Central memory CD8-positive, alpha-beta T cell (primary cell): ENCODE results near the gene CYGB.

Experiments
- ATAC-seq: fragments of 150-1000 bp; cut with Tn5 transposase; replicated peaks from 2 replicates; pipeline ENCODE4 v1.10.0; 2022; ENCODE audit warnings: mild to moderate bottlenecking, moderate FRiP score, moderate number of reproducible peaks; ENCODE audit not compliant: poor library complexity, severe bottlenecking; ENCODE audit errors: extremely low read depth
- DNase-seq, 2 donors: peaks; one replicate each; pipeline ENCODE4 v3.0.0; 2021; ENCODE audit warnings: low spot score in 2 of 2
- H3K27ac Mint-ChIP-seq: one replicate; pipeline ENCODE4 v1.8.0; 2022; ENCODE audit warnings: low read depth, mild to moderate bottlenecking, moderate library complexity, mixed read lengths
- H3K27me3 Mint-ChIP-seq: one replicate; pipeline ENCODE4 v1.8.0; 2022; ENCODE audit warnings: mixed read lengths
- H3K36me3 Mint-ChIP-seq: one replicate; pipeline ENCODE4 v1.8.0; 2022; ENCODE audit warnings: mild to moderate bottlenecking, moderate library complexity, mixed read lengths; ENCODE audit not compliant: insufficient read depth
- H3K4me1 Mint-ChIP-seq: one replicate; pipeline ENCODE4 v1.8.0; 2022; ENCODE audit warnings: mixed read lengths
- H3K4me3 Mint-ChIP-seq: one replicate; pipeline ENCODE4 v1.8.0; 2022; ENCODE audit warnings: mild to moderate bottlenecking, moderate library complexity, mixed read lengths
- H3K9me3 Mint-ChIP-seq: one replicate; pipeline ENCODE4 v1.8.0; 2022; ENCODE audit warnings: mixed read lengths

The CYGB gene

DNA sequence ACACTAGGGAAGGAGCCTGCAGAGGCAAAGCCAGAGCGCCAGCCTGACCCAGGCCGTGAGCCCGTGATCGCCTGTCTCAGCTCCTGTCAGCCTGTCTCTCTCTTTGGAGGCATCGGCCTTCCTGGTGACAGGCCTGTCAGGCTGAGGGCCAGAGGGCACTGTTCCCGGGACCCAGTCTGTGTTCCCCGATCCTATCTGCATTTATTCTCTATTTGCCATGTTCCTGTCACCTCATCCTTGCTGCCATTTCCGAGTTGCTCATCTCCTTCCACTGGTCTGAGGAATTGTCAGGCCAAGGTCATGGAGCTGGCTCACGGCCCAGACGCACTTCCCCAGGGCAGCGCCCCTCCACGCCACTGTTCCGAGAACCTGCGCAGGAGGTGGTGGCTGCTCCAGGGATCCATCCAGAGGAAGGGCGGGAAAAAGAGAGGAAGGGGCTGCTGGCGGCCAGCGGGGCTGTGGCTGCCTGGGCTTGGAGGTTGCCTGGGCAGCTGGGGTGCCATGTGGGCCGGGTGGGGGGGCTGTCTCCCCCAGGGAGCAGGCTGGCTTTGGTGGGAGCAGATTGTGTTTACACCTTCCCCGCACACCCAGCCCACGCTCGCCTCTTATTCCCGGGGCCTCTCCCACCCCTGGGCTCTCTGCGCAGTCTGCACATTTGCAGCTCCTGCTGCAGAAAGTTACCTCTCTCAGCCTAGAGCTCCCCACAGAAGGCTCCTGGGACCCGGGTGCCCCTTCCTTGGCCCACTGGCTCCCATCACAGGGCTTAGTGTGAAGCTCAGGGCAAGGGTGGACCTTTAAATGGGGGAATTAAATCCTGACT, 7.2 kb upstream of the CYGB start:
- no peak overlapping the region for H3K27ac Mint-ChIP-seq
- DNase-seq (no peak), ATAC-seq (no peak)
- no peak overlapping the region for H3K4me3 Mint-ChIP-seq
- no peaks in the 10 kb centered on the region for H3K36me3 Mint-ChIP-seq
- H3K4me1 Mint-ChIP-seq = no peaks in the 10 kb centered on the region
- H3K9me3 Mint-ChIP-seq = no peaks in the 10 kb centered on the region
- peaks cover 21% of the 10 kb centered on the region for H3K27me3 Mint-ChIP-seq

DNA sequence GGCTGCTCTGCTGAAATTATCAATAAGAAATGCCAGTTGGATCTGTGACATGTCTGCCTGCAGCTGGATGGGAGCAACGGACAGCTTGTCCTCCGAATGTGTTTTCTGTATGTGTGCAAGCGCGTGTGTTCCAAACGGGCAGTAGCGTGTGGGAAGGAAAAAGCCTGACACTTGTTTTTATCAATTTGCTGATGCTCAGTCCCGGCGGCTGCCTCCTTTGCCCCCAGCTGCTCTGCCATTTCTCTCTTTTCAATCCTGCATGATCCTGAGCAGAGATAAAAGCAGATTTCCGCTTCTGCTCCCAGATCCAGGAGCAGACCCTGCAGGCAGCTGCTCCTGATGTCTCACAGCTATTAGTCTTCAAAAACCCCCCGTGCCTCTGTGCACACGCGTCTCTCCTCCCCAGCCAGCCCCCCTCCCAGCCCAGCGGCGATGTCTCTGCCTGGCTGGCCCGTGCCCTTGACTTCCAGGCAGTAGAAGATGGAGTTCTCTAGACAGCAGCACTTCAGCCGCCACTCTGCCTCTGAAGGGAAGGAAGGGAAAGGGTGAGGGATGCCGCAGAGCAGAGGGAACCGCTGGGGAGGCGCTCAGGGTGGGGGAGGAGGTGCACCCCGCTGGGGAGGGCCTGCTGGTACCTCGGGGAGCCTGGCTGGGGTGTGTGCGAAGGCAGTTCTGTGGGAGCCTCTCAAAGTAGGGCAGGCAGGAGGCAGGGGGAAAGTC, 6.5 kb upstream of the CYGB start:
- Mint-ChIP-seq H3K27me3 (peaks cover 29% of the 10 kb centered on the region), H3K9me3 (no peaks in the 10 kb centered on the region), H3K36me3 (no peaks in the 10 kb centered on the region), H3K4me3 (no peak overlapping the region), H3K4me1 (no peaks in the 10 kb centered on the region), H3K27ac (no peak overlapping the region)
- ATAC-seq (no peak), DNase-seq (no peak)

DNA sequence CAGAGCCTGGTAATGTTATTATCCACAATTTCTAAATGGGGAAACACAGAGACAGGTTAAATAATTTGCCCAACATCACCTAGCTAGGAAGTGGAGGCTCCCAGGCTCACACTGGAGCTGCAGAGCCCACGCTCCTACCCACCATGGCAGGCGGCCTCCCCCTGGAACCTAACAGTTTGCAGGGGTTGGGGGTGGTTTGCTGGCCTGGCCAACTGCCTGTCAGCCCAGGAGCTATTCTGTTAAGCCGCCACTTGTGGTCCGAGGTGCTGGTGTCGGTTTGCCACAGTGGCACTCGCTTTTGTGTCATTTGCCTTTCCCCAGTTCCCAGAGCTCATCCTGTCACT, 5.9 kb upstream of the CYGB start:
- H3K27me3 Mint-ChIP-seq = peaks cover 34% of the 10 kb centered on the region
- no peaks in the 10 kb centered on the region for H3K36me3 Mint-ChIP-seq
- H3K4me3 Mint-ChIP-seq = no peak overlapping the region
- DNase-seq (no peak), ATAC-seq (no peak)
- H3K27ac Mint-ChIP-seq = no peak overlapping the region
- no peaks in the 10 kb centered on the region for H3K4me1 Mint-ChIP-seq
- H3K9me3 Mint-ChIP-seq = no peaks in the 10 kb centered on the region

DNA sequence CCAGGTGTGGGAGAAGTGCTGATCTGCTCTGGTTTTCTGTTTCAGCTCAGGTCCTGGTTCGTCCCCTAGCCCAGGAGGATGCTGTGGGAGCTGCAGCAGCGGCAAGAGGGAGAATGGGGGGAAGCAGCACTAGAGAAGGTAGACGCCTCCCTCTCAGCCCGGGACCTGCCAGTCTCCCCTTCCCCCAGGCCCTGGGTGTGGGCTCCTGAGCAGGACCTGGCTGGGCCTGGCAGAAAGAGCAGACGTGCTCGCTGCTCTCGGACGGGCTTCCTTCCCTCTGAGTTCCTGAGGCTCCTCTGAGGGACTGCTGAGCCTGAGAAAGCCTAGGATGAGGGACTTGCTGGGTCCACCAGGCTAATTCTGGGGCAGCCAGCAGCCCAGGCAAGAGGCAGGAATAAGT, 5.5 kb upstream of the CYGB start:
- H3K9me3 Mint-ChIP-seq = no peaks in the 10 kb centered on the region
- DNase-seq (no peak), ATAC-seq (no peak)
- H3K4me3 Mint-ChIP-seq = no peak overlapping the region
- no peaks in the 10 kb centered on the region for H3K36me3 Mint-ChIP-seq
- no peaks in the 10 kb centered on the region for H3K4me1 Mint-ChIP-seq
- H3K27me3 Mint-ChIP-seq = peaks cover 34% of the 10 kb centered on the region
- H3K27ac Mint-ChIP-seq = no peak overlapping the region

DNA sequence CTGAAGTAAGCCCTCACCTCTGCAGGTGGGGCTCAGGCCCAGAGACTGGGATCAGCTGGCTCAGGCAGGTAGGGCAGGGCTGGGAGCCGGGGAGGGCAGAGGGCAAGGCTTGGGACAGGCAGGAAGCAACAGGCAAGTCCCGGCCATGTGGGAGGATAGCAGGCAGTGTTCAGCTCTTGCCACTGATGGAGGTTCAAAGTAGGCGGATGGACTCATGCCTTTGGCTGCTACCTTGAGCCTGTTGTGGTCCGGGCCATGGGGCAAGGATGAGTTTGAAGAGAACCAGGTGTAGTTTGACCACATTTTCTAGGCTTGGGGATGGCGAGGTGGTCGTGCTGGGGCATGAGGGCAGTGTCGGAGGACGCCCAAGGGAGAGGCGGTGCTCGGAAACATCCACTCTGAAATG, 5.1 kb upstream of the CYGB start:
- no peak overlapping the region for H3K27ac Mint-ChIP-seq
- DNase-seq (no peak), ATAC-seq (no peak)
- no peaks in the 10 kb centered on the region for H3K4me1 Mint-ChIP-seq
- peaks cover 34% of the 10 kb centered on the region for H3K27me3 Mint-ChIP-seq
- H3K9me3 Mint-ChIP-seq = no peaks in the 10 kb centered on the region
- H3K4me3 Mint-ChIP-seq = no peak overlapping the region
- H3K36me3 Mint-ChIP-seq = no peaks in the 10 kb centered on the region

DNA sequence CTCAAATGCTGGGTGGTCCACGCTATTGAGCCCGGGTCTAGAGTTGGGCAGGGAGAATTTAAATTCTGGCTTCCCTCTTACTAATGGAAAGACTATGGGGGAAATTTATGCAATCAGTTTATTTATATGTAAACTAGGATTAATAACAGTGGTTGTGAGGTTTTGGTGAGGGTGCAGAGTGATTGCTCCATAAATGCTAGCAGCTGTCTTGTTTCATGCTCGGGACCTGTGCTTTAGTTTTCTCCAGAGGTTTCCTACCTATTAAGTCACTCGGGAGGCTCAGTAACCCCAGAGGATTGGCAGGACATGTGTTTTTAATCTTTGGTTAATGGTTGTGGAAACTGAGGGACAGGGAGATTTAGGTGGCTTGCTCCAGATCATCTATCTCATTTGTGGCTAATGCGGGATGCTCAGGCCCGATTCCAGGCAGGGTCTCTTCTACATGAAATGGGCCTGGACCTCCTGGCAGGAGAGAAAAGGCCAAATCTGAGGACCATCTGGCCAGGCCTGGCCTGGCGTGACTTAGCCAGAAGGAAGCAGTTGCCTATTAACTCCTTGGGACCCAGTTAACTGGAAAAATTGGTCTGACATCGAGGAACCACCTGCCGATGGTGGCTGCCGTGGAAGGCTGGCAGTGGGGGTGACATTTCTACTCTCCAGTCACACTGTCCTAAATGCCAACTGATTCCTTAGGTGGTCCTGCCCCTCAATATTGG, 4.4 kb upstream of the CYGB start:
- H3K4me1 Mint-ChIP-seq = no peaks in the 10 kb centered on the region
- H3K9me3 Mint-ChIP-seq = no peaks in the 10 kb centered on the region
- H3K27ac Mint-ChIP-seq = no peak overlapping the region
- H3K4me3 Mint-ChIP-seq = no peak overlapping the region
- no peaks in the 10 kb centered on the region for H3K36me3 Mint-ChIP-seq
- DNase-seq (no peak), ATAC-seq (no peak)
- H3K27me3 Mint-ChIP-seq = peaks cover 37% of the 10 kb centered on the region

- ATAC-seq = no peak
- H3K36me3 Mint-ChIP-seq = no peaks in the 10 kb centered on the region
- DNase-seq = no peak
- no peaks in the 10 kb centered on the region for H3K9me3 Mint-ChIP-seq
- no peak overlapping the region for H3K27ac Mint-ChIP-seq
- no peaks in the 10 kb centered on the region for H3K4me1 Mint-ChIP-seq
- no peak overlapping the region for H3K4me3 Mint-ChIP-seq
- H3K27me3 Mint-ChIP-seq = peaks cover 50% of the 10 kb centered on the region
Observed at GRCh38 chr17:76540381-76541300, 3.1 kb upstream of the CYGB start.

DNA sequence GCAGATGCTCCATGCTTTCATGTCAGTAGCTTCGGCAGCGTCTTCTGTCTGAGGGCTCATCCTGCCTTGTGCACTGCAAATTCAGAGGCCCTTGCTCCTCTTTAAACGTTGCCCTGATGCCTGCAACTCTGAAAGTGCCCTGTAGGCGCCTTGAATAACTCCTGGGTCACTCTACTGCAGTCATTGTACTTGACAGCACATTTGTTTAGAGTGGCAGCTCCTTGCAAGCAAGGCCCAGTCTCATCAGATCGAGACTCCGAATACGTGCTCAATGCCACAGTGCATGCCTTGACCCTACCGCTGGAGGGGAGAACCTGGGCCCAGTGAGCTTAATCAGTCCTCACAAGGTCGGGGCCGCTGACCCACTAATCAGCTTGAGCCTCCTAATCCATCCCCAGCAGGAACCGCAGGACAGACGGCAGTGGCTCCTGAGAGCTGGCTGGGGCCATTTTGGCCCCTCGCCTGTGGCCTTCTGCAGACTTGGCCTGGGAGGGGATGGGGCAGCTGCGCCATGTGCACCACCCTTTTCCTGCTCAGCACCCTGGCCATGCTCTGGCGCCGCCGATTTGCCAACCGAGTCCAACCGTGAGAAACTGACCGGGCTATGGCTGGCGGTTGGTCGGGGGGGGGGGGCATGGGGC, 2.2 kb upstream of the CYGB start, which contains the start of gene PRCD:
Gene PRCD (plus strand): TSS at position 414 of the 641 bp plus-strand sequence. CDS start 98 bp downstream, at position 512.
- H3K4me1 Mint-ChIP-seq = no peaks in the 10 kb centered on the region
- H3K36me3 Mint-ChIP-seq = no peaks in the 10 kb centered on the region
- no peak for DNase-seq
- peak within 1 kb of the TSS; percentile 27 for H3K4me3 Mint-ChIP-seq
- peaks cover 59% of the 10 kb centered on the region for H3K27me3 Mint-ChIP-seq
- no peak for ATAC-seq
- H3K9me3 Mint-ChIP-seq = no peaks in the 10 kb centered on the region
- no peak within 1 kb of the TSS for H3K27ac Mint-ChIP-seq

DNA sequence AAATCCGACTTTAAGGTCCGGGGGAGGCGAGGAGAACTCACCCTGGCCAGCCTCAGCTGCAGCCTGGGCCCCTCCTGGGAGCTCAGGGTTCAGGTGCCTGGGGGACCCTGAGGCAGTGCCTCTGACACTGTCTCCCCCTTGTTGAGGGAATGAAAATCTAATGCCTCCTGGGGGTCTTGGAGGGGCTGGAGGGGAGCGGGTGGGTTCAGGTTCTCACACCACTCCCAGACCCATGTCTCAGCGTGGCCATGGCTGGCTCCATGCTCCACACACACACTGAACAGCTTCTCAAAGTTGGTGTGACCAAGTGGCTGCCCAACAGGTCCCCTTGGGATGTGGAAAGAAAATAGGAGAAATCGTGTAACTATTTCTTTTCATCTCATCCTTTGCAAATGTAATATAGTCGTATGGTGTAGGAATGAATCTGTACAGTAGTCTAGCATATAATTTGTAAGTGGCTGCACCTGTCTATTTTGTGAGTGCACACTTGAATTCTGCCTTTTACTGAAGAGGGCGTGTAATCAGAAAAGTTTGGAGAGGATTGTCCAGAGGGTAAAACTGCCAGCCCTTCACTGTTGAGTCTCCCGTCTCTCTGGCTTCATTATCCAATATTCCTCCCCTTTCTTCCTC, 1.5 kb upstream of the CYGB start:
- Mint-ChIP-seq H3K4me3 (peak overlapping the region; percentile 27), H3K36me3 (no peaks in the 10 kb centered on the region), H3K9me3 (no peaks in the 10 kb centered on the region), H3K27me3 (peaks cover 61% of the 10 kb centered on the region), H3K27ac (no peak overlapping the region), H3K4me1 (no peaks in the 10 kb centered on the region)
- DNase-seq (no peak), ATAC-seq (no peak)

DNA sequence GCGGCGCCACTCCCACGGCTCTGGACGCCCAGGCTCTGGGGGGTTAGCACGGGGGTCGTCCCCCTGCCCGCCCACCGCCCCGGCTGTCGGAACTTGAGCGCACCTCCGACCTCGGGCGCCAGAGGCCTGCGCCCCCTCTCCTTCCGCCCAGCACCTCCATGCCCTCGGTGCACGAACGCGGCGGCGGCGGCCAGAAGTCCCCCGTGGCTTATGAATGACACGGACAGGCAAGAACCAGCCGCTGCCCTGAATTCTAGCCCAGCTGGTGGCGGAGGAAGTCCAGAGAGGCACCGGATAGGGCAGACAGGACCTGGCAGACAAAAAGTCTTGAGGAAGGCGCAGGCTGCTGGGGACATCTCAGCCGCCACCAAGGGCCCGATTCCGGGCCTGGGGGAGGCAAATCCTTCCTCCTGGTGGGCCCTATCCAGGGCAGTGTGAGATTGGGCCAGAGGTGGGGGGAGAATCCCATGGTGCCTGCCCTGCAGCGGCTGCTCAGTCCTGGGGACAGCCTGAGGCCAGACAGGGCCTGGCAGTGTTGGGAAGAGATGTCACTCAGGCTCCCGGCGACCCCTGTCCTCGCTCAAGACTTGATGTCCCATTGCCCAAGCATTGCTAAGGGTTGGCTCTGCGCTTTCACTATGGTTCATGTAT, 897 bp upstream of the CYGB start:
- H3K36me3 Mint-ChIP-seq = no peaks in the 10 kb centered on the region
- H3K4me3 Mint-ChIP-seq = peak overlapping the region; percentile 27
- DNase-seq (no peak), ATAC-seq (no peak)
- H3K27ac Mint-ChIP-seq = no peak overlapping the region
- H3K27me3 Mint-ChIP-seq = peaks cover 61% of the 10 kb centered on the region
- no peaks in the 10 kb centered on the region for H3K9me3 Mint-ChIP-seq
- no peaks in the 10 kb centered on the region for H3K4me1 Mint-ChIP-seq

DNA sequence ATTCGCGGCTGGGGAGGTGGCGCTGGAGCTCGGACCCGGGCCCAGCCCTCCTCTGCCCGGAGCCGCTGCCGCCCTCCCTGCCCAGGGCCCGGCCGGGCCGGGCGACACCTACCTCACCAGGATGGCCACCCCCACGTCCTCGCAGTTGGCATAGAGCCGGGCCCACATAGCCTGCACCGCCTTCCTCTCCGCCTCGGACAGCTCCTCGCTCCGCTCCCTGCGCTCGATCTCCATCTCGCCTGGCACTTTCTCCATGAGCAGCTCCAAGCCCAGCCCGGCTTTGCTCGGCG, 276 bp downstream of the CYGB start:
- H3K27me3 Mint-ChIP-seq = peaks cover 53% of the 10 kb centered on the region
- H3K9me3 Mint-ChIP-seq = no peaks in the 10 kb centered on the region
- H3K4me1 Mint-ChIP-seq = no peaks in the 10 kb centered on the region
- ATAC-seq = no peak
- no peak for DNase-seq
- H3K27ac Mint-ChIP-seq = no peak overlapping the region
- H3K4me3 Mint-ChIP-seq = no peak overlapping the region
- no peaks in the 10 kb centered on the region for H3K36me3 Mint-ChIP-seq
